SKM-1 treated with dmso at 0.1 percent for 144 hours (cell line): ENCODE data around the gene DERL3.
A peak's percentile ranks its signal among the peaks of the same experiment; 100 is the strongest.

ENCODE experiments used
- DNase-seq: peaks from one replicate; lab custom pipeline; 2025; ENCODE audit not compliant: unreplicated experiment; lab: John Stamatoyannopoulos, UW

Gene DERL3

GRCh38 chr22:23832226-23833016 lies 6.4 kb downstream of the DERL3 start:
- DNase-seq: no peak

GRCh38 chr22:23831781-23832180 lies 7.0 kb downstream of the DERL3 start:
- DNase-seq: no peak

- DNase-seq: no peak
These were observed 7.5 kb downstream of the DERL3 start for GRCh38 chr22:23831261-23831660.

- DNase-seq: no peak
These were observed 8.9 kb downstream of the DERL3 start for GRCh38 chr22:23829845-23830372.

- no peak for DNase-seq
These were observed 9.8 kb downstream of the DERL3 start for GRCh38 chr22:23828800-23829680.

GRCh38 chr22:23827351-23827995 lies 11.3 kb downstream of the DERL3 start:
- DNase-seq: no peak

GRCh38 chr22:23826510-23827350 lies 12.1 kb downstream of the DERL3 start:
- DNase-seq: no peak

- DNase-seq: no peak
These were observed 13.4 kb downstream of the DERL3 start for GRCh38 chr22:23825246-23825905.

- DNase-seq: no peak
These were observed 14.1 kb downstream of the DERL3 start for GRCh38 chr22:23824476-23825245.

- DNase-seq: no peak
These were observed 15.4 kb downstream of the DERL3 start for GRCh38 chr22:23823331-23823791.

- DNase-seq: no peak
These were observed 16.6 kb downstream of the DERL3 start for GRCh38 chr22:23822101-23822671.

GRCh38 chr22:23820748-23821211 lies 18.0 kb downstream of the DERL3 start:
- no peak for DNase-seq

- peak; percentile 5 for DNase-seq
These were observed 20.3 kb downstream of the DERL3 start for GRCh38 chr22:23818541-23818940.

- no peak for DNase-seq
These were observed 21.7 kb downstream of the DERL3 start for GRCh38 chr22:23817146-23817545.

- no peak for DNase-seq
These were observed 22.4 kb downstream of the DERL3 start for GRCh38 chr22:23816156-23816976.

GRCh38 chr22:23815541-23816155 lies 23.2 kb downstream of the DERL3 start:
- DNase-seq: no peak

GRCh38 chr22:23812378-23812777 lies 26.4 kb downstream of the DERL3 start:
- DNase-seq: no peak
